DND-41 (cell line): ENCODE data around the gene RTP1.

Source experiments
- ATAC-seq: fragments of 200-7000 bp; cut with Tn5 transposase; 3 replicates; pipeline ENCODE4 v1.9.1; 2021; ENCODE audit warnings: low read depth; ENCODE audit not compliant: insufficient read depth
- DNase-seq: peaks from one replicate; pipeline ENCODE4 v3.0.0-alpha.2; 2020
- H2AFZ ChIP-seq: 2 replicates; pipeline ENCODE4 v1.6.0; 2012; ENCODE audit warnings: low read depth, low read length
- H3K27ac ChIP-seq: 2 replicates; pipeline ENCODE4 v1.5.1; 2012; ENCODE audit warnings: low read length, inconsistent platforms
- H3K27me3 ChIP-seq: fragments of 200-600 bp; sonication (generic); 2 replicates; pipeline ENCODE4 v1.6.0; 2012; ENCODE audit warnings: low read length, mild to moderate bottlenecking, inconsistent platforms; ENCODE audit not compliant: insufficient read depth, poor library complexity
- H3K36me3 ChIP-seq: 2 replicates; pipeline ENCODE4 v1.5.1; 2012; ENCODE audit warnings: low read length, inconsistent platforms; ENCODE audit not compliant: insufficient read depth
- H3K4me1 ChIP-seq: 2 replicates; pipeline ENCODE4 v1.5.1; 2012; ENCODE audit warnings: mild to moderate bottlenecking, low read length; ENCODE audit not compliant: insufficient read depth
- H3K4me2 ChIP-seq: 2 replicates; pipeline ENCODE4 v1.6.0; 2012; ENCODE audit warnings: mild to moderate bottlenecking, moderate library complexity, low read length, inconsistent platforms; ENCODE audit not compliant: insufficient read depth
- H3K4me3 ChIP-seq, 2 experiments: fragments of 200-600 bp in 1 of 2; shearing (Covaris generic) in 1 of 2; 2 replicates each; pipeline ENCODE4 v1.5.1; 2012 to 2016; ENCODE audit warnings: inconsistent platforms in 2 of 2, low read length in 2 of 2, mild to moderate bottlenecking in 2 of 2, low read depth in 1 of 2, moderate library complexity in 1 of 2
- H3K79me2 ChIP-seq: 2 replicates; pipeline ENCODE4 v1.6.0; 2012; ENCODE audit warnings: low read length, inconsistent platforms; ENCODE audit not compliant: insufficient read depth
- H3K9ac ChIP-seq: 2 replicates; pipeline ENCODE4 v1.6.0; 2012; ENCODE audit warnings: low read depth, mild to moderate bottlenecking, inconsistent platforms, low read length, moderate library complexity
- H3K9me3 ChIP-seq: 2 replicates; pipeline ENCODE4 v1.5.1; 2012; ENCODE audit warnings: low read length, moderate library complexity, mild to moderate bottlenecking, inconsistent platforms; ENCODE audit not compliant: insufficient read depth, severe bottlenecking
- H4K20me1 ChIP-seq: 2 replicates; pipeline ENCODE4 v1.6.0; 2012; ENCODE audit warnings: low read length; ENCODE audit not compliant: insufficient read depth
- CTCF ChIP-seq: IDR thresholded peaks from 2 replicates; pipeline ENCODE4 v1.5.1; 2012; ENCODE audit warnings: borderline replicate concordance, low read length, moderate library complexity, mild to moderate bottlenecking; ENCODE audit not compliant: poor library complexity, severe bottlenecking; ENCODE audit errors: extremely low read depth
- EZH2 ChIP-seq: IDR thresholded peaks from 3 replicates; pipeline ENCODE4 v1.6.1; 2012; ENCODE audit warnings: borderline replicate concordance, low read depth, mild to moderate bottlenecking, moderate library complexity, low read length, inconsistent platforms; ENCODE audit not compliant: severe bottlenecking

Gene RTP1

GRCh38 chr3:187212196-187212545, 14.9 kb downstream of the RTP1 start:
- H3K9ac ChIP-seq, result no peak overlapping the region
- no peak for DNase-seq
- peaks cover 17% of the 10 kb centered on the region for H3K27me3 ChIP-seq
- no peak overlapping the region for H2AFZ ChIP-seq
- no peak overlapping the region for H3K27ac ChIP-seq
- H3K36me3 ChIP-seq, result no peaks in the 10 kb centered on the region
- H3K4me2 ChIP-seq, result no peak overlapping the region
- no peaks in the 10 kb centered on the region for H3K79me2 ChIP-seq
- H4K20me1 ChIP-seq, result no peaks in the 10 kb centered on the region
- no peaks in the 10 kb centered on the region for H3K4me1 ChIP-seq
- no peaks in the 10 kb centered on the region for H3K9me3 ChIP-seq
- ATAC-seq, result no peak
- no peak for TF ChIP-seq EZH2
- no peak overlapping the region for H3K4me3 ChIP-seq

GRCh38 chr3:187212705-187213104, 15.4 kb downstream of the RTP1 start:
- H3K9ac ChIP-seq, result no peak overlapping the region
- H3K79me2 ChIP-seq, result no peaks in the 10 kb centered on the region
- no peaks in the 10 kb centered on the region for H3K36me3 ChIP-seq
- peaks cover 17% of the 10 kb centered on the region for H3K27me3 ChIP-seq
- H3K27ac ChIP-seq, result no peak overlapping the region
- no peaks in the 10 kb centered on the region for H4K20me1 ChIP-seq
- DNase-seq, result no peak
- TF ChIP-seq CTCF, result no peak
- no peak for TF ChIP-seq EZH2
- H2AFZ ChIP-seq, result no peak overlapping the region
- no peak overlapping the region for H3K4me3 ChIP-seq
- H3K4me1 ChIP-seq, result no peaks in the 10 kb centered on the region
- H3K9me3 ChIP-seq, result no peaks in the 10 kb centered on the region
- ATAC-seq, result no peak
- no peak overlapping the region for H3K4me2 ChIP-seq

GRCh38 chr3:187213616-187214015, 16.3 kb downstream of the RTP1 start:
- Histone ChIP-seq H2AFZ (no peak overlapping the region), H3K4me2 (no peak overlapping the region), H3K4me1 (no peaks in the 10 kb centered on the region), H3K4me3 (no peak overlapping the region), H3K9ac (no peak overlapping the region), H3K27me3 (peaks cover 21% of the 10 kb centered on the region), H3K79me2 (no peaks in the 10 kb centered on the region), H3K36me3 (no peaks in the 10 kb centered on the region), H3K27ac (no peak overlapping the region), H4K20me1 (no peaks in the 10 kb centered on the region), H3K9me3 (no peaks in the 10 kb centered on the region)
- TF ChIP-seq EZH2, result no peak
- TF ChIP-seq CTCF, result no peak
- ATAC-seq (no peak), DNase-seq (no peak)

GRCh38 chr3:187215460-187215859, 18.2 kb downstream of the RTP1 start:
- Histone ChIP-seq H3K4me3 (no peak overlapping the region), H2AFZ (no peak overlapping the region), H3K9ac (no peak overlapping the region), H3K27me3 (peaks cover 21% of the 10 kb centered on the region), H3K4me2 (no peak overlapping the region), H3K27ac (no peak overlapping the region), H3K9me3 (no peaks in the 10 kb centered on the region), H3K4me1 (no peaks in the 10 kb centered on the region), H3K36me3 (no peaks in the 10 kb centered on the region), H3K79me2 (no peaks in the 10 kb centered on the region), H4K20me1 (no peaks in the 10 kb centered on the region)
- DNase-seq (no peak), ATAC-seq (no peak)
- no peak for TF ChIP-seq EZH2
- no peak for TF ChIP-seq CTCF
